Kidney (tissue), 14 donors: ENCODE measurements around the gene GABARAPL1. TPM values are rescaled to one million over a fixed set of nuclear protein-coding genes. Genes with fewer than 3 reads are reported as not detected.

Experiments used
- DNase-seq, 5 donors: peaks; one replicate each; pipeline ENCODE4 v3.0.0-alpha.2; 2013 to 2020
- FAIRE-seq: peaks from 2 replicates; lab custom pipeline; 2012; peaks lifted over from hg19 to GRCh38; lab: Jason Lieb, UNC
- H3K27ac ChIP-seq, 2 donors: one replicate each; pipeline ENCODE4 v1.7.0; 2013; ENCODE audit warnings: low read depth in 2 of 2, low read length in 2 of 2, inconsistent platforms in 1 of 2
- H3K27me3 ChIP-seq: one replicate; pipeline ENCODE4 v1.7.1; 2013; ENCODE audit warnings: low read length, inconsistent platforms; ENCODE audit not compliant: control insufficient read depth, insufficient read depth
- H3K36me3 ChIP-seq, 3 donors: one replicate each; pipeline versions ENCODE4 v1.7.0 to v1.7.1; 2013; ENCODE audit warnings: low read length in 3 of 3, control low read depth in 1 of 3, inconsistent platforms in 1 of 3; ENCODE audit not compliant: insufficient read depth in 3 of 3, control insufficient read depth in 2 of 3
- H3K4me1 ChIP-seq, 3 donors: one replicate each; pipeline versions ENCODE4 v1.7.0 to v1.7.1; 2013; ENCODE audit warnings: low read length in 3 of 3, inconsistent platforms in 1 of 3, low read depth in 1 of 3; ENCODE audit not compliant: control insufficient read depth in 2 of 3, insufficient read depth in 2 of 3
- H3K4me3 ChIP-seq, 3 donors: one replicate each; pipeline versions ENCODE4 v1.7.0 to v1.8.1; 2013; ENCODE audit warnings: low read length in 3 of 3, control low read depth in 1 of 3, inconsistent platforms in 1 of 3
- H3K9ac ChIP-seq, 3 donors: one replicate each; pipeline versions ENCODE4 v1.7.0 to v1.7.1; 2013; ENCODE audit warnings: low read length in 3 of 3, control low read depth in 1 of 3, inconsistent platforms in 1 of 3
- H3K9me3 ChIP-seq, 3 donors: one replicate each; pipeline versions ENCODE4 v1.7.0 to v1.7.1; 2013; ENCODE audit warnings: low read length in 3 of 3, control low read depth in 1 of 3, inconsistent platforms in 1 of 3; ENCODE audit not compliant: control insufficient read depth in 2 of 3, insufficient read depth in 1 of 3
- CTCF ChIP-seq: IDR thresholded peaks from 3 replicates; pipeline ENCODE4 v1.5.1; 2012; ENCODE audit warnings: mild to moderate bottlenecking, moderate library complexity, borderline replicate concordance; ENCODE audit not compliant: insufficient read depth; ENCODE audit errors: extremely low read depth
- intact Hi-C: fragments of 100-400 bp; cut with DNase I; formaldehyde crosslinking; loops from one replicate; pipeline ENCODE4 v1.11.1; 2022
- polyA plus RNA-seq: library from polyadenylated mRNA; stranded (reverse); fragments of 350-450 nt; fragmentation: Illumina TruSeq; extraction: RNeasy Lipid Tissue Mini Kit (QIAGEN cat#74804); gene quantifications from one replicate; pipeline ENCODE4 v1.2.3, GENCODE V29; 2014; ENCODE audit warnings: low read depth, low replicate concordance; ENCODE audit not compliant: insufficient read depth
- total RNA-seq: library from RNA; stranded (reverse); fragmentation: NEBNext Ultra II Directional; extraction: Animal tissue kit (Norgen Biotek cat#: 25700); gene quantifications from one replicate; pipeline ENCODE4 v1.2.1, GENCODE V29; 2021
- donor health status: control.
- donor health status: control.
- donor health status: control.
- donor health status: control.
- donor health status: control.
- donor health status: DM: yes; HTN: yes; CAD: no.
- donor health status: Normal renal cell carcinoma (clear cell type).

GABARAPL1 gene
- total and polyA plus RNA-seq, 2 donors from 2014 or later = 142 to 454 TPM

- FAIRE-seq = peak; percentile 76
- TF ChIP-seq CTCF = peak; percentile 91
- H3K4me1 ChIP-seq = no peaks in the 10 kb centered on the region
- no peaks in the 10 kb centered on the region for H3K36me3 ChIP-seq
- no peaks in the 10 kb centered on the region for H3K27me3 ChIP-seq
- DNase-seq = peak in 2 of 5 donors; percentile 44 to 62
- peaks cover 0 to 2% (median 0%) of the 10 kb centered on the region in 3 donors for H3K9me3 ChIP-seq
- H3K27ac ChIP-seq = no peak overlapping the region
- intact Hi-C loops = no loop called here
- H3K9ac ChIP-seq = no peak overlapping the region
- H3K4me3 ChIP-seq = no peak overlapping the region
Observed at GRCh38 chr12:10235761-10236631, 23.3 kb downstream of the GABARAPL1 start.

- H3K27me3 ChIP-seq = no peaks in the 10 kb centered on the region
- H3K27ac ChIP-seq = no peak overlapping the region
- no peaks in the 10 kb centered on the region for H3K36me3 ChIP-seq
- DNase-seq (no peak), FAIRE-seq (no peak)
- peaks cover 0 to 2% (median 0%) of the 10 kb centered on the region in 3 donors for H3K9me3 ChIP-seq
- intact Hi-C loops = no loop called here
- no peak for TF ChIP-seq CTCF
- no peaks in the 10 kb centered on the region for H3K4me1 ChIP-seq
- H3K4me3 ChIP-seq = no peak overlapping the region
- no peak overlapping the region for H3K9ac ChIP-seq
Observed at GRCh38 chr12:10236720-10237119, 24.0 kb downstream of the GABARAPL1 start.

GRCh38 chr12:10238526-10238925 lies 25.8 kb downstream of the GABARAPL1 start:
- Histone ChIP-seq H3K9ac (no peak overlapping the region), H3K27ac (no peak overlapping the region), H3K4me1 (no peaks in the 10 kb centered on the region), H3K4me3 (no peak overlapping the region), H3K9me3 (peaks cover 0 to 2% (median 0%) of the 10 kb centered on the region in 3 donors), H3K27me3 (no peaks in the 10 kb centered on the region), H3K36me3 (no peaks in the 10 kb centered on the region)
- intact Hi-C loops = no loop called here
- FAIRE-seq (no peak), DNase-seq (no peak)
- no peak for TF ChIP-seq CTCF
